ENCODE results near the gene PHYHIPL. TPM values are rescaled to one million over a fixed set of nuclear protein-coding genes. Genes with fewer than 3 reads are reported as not detected.

Gene PHYHIPL
- total and polyA plus RNA-seq, 2 of the 8 experiments (the other 6 are each of a cell fraction or from before 2014, with no cell fraction given), result 0.23 to 0.48 TPM

DNA sequence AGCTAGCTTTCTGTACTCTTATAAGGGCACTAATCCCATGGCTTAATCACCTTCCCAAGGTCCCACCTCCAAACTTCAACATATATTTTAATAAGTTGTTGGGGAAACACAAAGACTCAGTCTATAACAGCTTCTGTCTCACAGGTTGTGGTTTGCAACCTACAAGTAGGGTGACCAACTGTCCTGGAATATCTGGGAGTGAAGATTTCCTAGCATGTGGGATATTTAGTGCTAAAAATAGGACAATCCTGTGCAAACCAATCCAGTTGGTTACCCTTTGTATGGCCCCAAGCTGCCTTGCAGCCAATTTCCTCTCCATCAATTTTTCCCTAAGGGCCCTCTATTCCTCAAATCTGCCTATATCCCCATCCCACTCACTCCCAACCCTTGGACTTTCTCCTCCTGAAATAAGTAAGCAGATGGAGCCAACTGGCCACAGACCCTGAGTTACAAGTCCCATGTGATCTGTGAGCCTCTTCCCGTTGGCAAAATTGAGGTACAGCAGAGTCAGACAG, 103.6 kb downstream of the PHYHIPL start:
- peaks cover 7% of the 10 kb centered on the region; the same call in 1 of the 2 replicates for H3K23me2 ChIP-seq (ENCODE audit: low read depth, low read length)
- 90% methylated on average over 1 of the region's 1 CpG; no CpG with 5 or more reads in 1 of the 2 experiments for WGBS, 2 experiments (ENCODE audit: extremely low coverage in 1 of 2, insufficient coverage in 1 of 2, insufficient read length in 1 of 2, insufficient replicate concordance in 2 of 2, low coverage in 1 of 2, low lambda C conversion rate in 2 of 2, missing lambda C conversion rate in 1 of 2)
- H3K9me3 ChIP-seq (ENCODE audit: insufficient read depth in 2 of 2, low read depth in 1 of 2, low read length in 1 of 2), result no peaks in the 10 kb centered on the region
- no peaks in the 10 kb centered on the region for H3K27me3 ChIP-seq (replicated peaks in 1 of 4; ENCODE audit: control insufficient read depth in 3 of 4, extremely low read depth in 1 of 4, insufficient read depth in 3 of 4, low read length in 3 of 4)
- H3K18ac ChIP-seq (ENCODE audit: extremely low read depth, low read length), result no peak overlapping the region
- H3K9ac ChIP-seq (replicated peaks in 1 of 4; ENCODE audit: extremely low read depth in 1 of 4, low read depth in 3 of 4, low read length in 3 of 4), result no peak overlapping the region
- no peaks in the 10 kb centered on the region for H3K36me3 ChIP-seq (ENCODE audit: control insufficient read depth in 2 of 4, insufficient read depth in 4 of 4, low read length in 3 of 4)
- no peak for TF ChIP-seq TCF12 (IDR thresholded peaks at IDR 0.05; ENCODE audit: low read depth, low read length)
- TF ChIP-seq KDM1A (IDR thresholded peaks at IDR 0.05; ENCODE audit: borderline replicate concordance, low read length), result no peak
- TF ChIP-seq JUND (IDR thresholded peaks at IDR 0.05; ENCODE audit: low read length), result no peak
- TF ChIP-seq KDM5A (IDR thresholded peaks at IDR 0.05; ENCODE audit: low read length), result no peak
- no peak for TF ChIP-seq E2F6 (IDR thresholded peaks at IDR 0.05)
- TF ChIP-seq BACH1 (IDR thresholded peaks at IDR 0.05; ENCODE audit: low read length), result no peak
- TF ChIP-seq HDAC6 (IDR thresholded peaks at IDR 0.05; ENCODE audit: low read depth, low read length), result no peak
- no peak for TF ChIP-seq SRF (IDR thresholded peaks at IDR 0.05; ENCODE audit: low read depth, low read length)
- TF ChIP-seq ASH2L (IDR thresholded peaks at IDR 0.05; ENCODE audit: low read length), result no peak
- H3K56ac ChIP-seq (replicated peaks; ENCODE audit: insufficient read length, low read depth, low read length), result no peak overlapping the region
- H3K23ac ChIP-seq (ENCODE audit: insufficient read length), result no peak overlapping the region
- no peak overlapping the region for H4K91ac ChIP-seq (replicated peaks; ENCODE audit: insufficient read length, low read length)
- no peak overlapping the region for H4K8ac ChIP-seq (ENCODE audit: extremely low read depth, insufficient read depth, low read length)
- H2AFZ ChIP-seq (ENCODE audit: low read length), result no peak overlapping the region
- H3K79me1 ChIP-seq (ENCODE audit: low read depth, low read length), result no peaks in the 10 kb centered on the region
- no peak overlapping the region for H2BK12ac ChIP-seq (ENCODE audit: low read depth, low read length)
- FAIRE-seq (no peak), DNase-seq (ENCODE audit: low read depth in 1 of 2, low spot score in 2 of 2) (no peak)
- no peak overlapping the region for H3K4me3 ChIP-seq (ENCODE audit: extremely low read depth in 1 of 4, insufficient read depth in 2 of 4, low read depth in 3 of 4, low read length in 4 of 4)
- CTCF ChIA-PET (ENCODE audit: partially characterized antibody), result no interaction called here
- POLR2A ChIA-PET (ENCODE audit: partially characterized antibody), result no interaction called here
- H2BK5ac ChIP-seq (ENCODE audit: low read depth, low read length), result no peak overlapping the region
- H3K27ac ChIP-seq (ENCODE audit: low read depth, low read length), result no peak overlapping the region
- no peak overlapping the region for H2BK15ac ChIP-seq (ENCODE audit: low read length)
- H3K4ac ChIP-seq (replicated peaks; ENCODE audit: insufficient read length, low read depth, low read length), result no peak overlapping the region
- H3K79me2 ChIP-seq (ENCODE audit: control insufficient read depth in 1 of 2, insufficient read depth in 2 of 2, low read length in 2 of 2), result no peaks in the 10 kb centered on the region
- H3K4me1 ChIP-seq (replicated peaks in 1 of 4; ENCODE audit: control insufficient read depth in 3 of 4, insufficient read depth in 4 of 4, low read length in 3 of 4), result peaks cover 0 to 2% (median 0%) of the 10 kb centered on the region in 4 experiments; a peak in 2 of 7 replicates
- H3K14ac ChIP-seq (ENCODE audit: insufficient read length), result no peak overlapping the region
- no peak overlapping the region for H2AK5ac ChIP-seq (ENCODE audit: low read depth, low read length)
- H4K5ac ChIP-seq (ENCODE audit: insufficient read length, low read depth, low read length), result no peak overlapping the region
- H4K20me1 ChIP-seq (replicated peaks in 1 of 2; ENCODE audit: control insufficient read depth in 1 of 2, insufficient read depth in 2 of 2, low read length in 2 of 2), result no peaks in the 10 kb centered on the region
- no peak overlapping the region for H3K4me2 ChIP-seq (ENCODE audit: insufficient read depth in 1 of 2, low read depth in 2 of 2, low read length in 2 of 2)
- H2BK120ac ChIP-seq (replicated peaks; ENCODE audit: low read depth, low read length), result no peak overlapping the region
- H2BK20ac ChIP-seq (ENCODE audit: low read length), result no peak overlapping the region
